Measurements from ENCODE around the gene WDR81.

- TF ChIP-seq, protein P1, sequence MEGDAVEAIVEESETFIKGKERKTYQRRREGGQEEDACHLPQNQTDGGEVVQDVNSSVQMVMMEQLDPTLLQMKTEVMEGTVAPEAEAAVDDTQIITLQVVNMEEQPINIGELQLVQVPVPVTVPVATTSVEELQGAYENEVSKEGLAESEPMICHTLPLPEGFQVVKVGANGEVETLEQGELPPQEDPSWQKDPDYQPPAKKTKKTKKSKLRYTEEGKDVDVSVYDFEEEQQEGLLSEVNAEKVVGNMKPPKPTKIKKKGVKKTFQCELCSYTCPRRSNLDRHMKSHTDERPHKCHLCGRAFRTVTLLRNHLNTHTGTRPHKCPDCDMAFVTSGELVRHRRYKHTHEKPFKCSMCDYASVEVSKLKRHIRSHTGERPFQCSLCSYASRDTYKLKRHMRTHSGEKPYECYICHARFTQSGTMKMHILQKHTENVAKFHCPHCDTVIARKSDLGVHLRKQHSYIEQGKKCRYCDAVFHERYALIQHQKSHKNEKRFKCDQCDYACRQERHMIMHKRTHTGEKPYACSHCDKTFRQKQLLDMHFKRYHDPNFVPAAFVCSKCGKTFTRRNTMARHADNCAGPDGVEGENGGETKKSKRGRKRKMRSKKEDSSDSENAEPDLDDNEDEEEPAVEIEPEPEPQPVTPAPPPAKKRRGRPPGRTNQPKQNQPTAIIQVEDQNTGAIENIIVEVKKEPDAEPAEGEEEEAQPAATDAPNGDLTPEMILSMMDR (IDR thresholded peaks at IDR 0.05), result no peak
- no peak for TF ChIP-seq EZH2 (IDR thresholded peaks at IDR 0.05; ENCODE audit: borderline replicate concordance, insufficient read depth, low read depth, low read length, poor library complexity, severe bottlenecking)
These were observed 52.4 kb downstream of the WDR81 start for GRCh38 chr17:1776857-1777256.
